ENCODE results near the gene HNRNPU.

The HNRNPU gene

DNA sequence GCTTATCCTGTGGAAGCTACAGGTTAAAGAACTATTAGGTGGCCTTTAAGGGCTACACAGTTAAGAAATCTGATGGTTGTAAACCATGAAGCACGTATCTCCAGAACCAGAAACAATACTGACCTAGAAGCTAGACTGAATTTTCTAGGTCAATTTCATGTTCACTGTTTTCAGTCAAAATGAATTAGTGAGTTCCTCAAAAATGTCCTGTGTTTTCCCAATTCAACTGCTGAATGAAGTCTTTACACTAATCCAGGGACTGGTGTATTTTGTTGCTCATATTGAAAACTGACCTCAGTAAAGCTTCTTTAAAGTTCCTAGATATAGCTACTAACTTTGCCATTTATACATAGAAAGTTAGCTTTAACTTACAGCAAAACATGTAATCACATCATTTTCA lies 6.0 kb downstream of the HNRNPU start:
- TF ChIP-seq, protein P1, sequence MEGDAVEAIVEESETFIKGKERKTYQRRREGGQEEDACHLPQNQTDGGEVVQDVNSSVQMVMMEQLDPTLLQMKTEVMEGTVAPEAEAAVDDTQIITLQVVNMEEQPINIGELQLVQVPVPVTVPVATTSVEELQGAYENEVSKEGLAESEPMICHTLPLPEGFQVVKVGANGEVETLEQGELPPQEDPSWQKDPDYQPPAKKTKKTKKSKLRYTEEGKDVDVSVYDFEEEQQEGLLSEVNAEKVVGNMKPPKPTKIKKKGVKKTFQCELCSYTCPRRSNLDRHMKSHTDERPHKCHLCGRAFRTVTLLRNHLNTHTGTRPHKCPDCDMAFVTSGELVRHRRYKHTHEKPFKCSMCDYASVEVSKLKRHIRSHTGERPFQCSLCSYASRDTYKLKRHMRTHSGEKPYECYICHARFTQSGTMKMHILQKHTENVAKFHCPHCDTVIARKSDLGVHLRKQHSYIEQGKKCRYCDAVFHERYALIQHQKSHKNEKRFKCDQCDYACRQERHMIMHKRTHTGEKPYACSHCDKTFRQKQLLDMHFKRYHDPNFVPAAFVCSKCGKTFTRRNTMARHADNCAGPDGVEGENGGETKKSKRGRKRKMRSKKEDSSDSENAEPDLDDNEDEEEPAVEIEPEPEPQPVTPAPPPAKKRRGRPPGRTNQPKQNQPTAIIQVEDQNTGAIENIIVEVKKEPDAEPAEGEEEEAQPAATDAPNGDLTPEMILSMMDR (IDR thresholded peaks at IDR 0.05; ENCODE audit: insufficient read depth, low read depth, low read length, missing control alignments), result no peak
- no peak for DNase-seq (ENCODE audit: low read depth)
- no peak overlapping the region for H3K4me3 ChIP-seq (ENCODE audit: low read length)

DNA sequence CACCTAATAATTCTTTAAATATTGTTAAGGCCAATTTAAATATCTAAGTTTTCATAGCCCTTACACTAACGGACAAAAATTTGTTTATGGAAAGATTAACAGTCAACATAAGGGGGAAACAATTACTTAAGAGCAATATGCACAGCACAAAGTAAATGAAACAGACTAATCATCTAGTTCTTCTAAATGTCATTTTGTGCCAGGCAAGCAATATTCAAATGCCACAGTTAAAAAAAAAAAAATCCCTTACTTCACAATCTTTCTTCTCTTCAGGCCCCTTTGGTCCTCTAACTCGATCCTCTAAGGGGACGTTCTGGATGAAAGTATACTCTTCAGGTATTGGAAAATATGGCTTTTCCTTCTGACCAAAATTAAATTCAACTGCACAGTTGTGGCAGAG lies 6.6 kb downstream of the HNRNPU start:
- no peak overlapping the region for H3K4me3 ChIP-seq (ENCODE audit: low read length)
- DNase-seq (ENCODE audit: low read depth), result no peak
- TF ChIP-seq, protein P1 (IDR thresholded peaks at IDR 0.05; ENCODE audit: insufficient read depth, low read depth, low read length, missing control alignments), result no peak

GRCh38 chr1:244854865-244855578 lies 9.3 kb downstream of the HNRNPU start:
- no peak overlapping the region for H3K4me3 ChIP-seq (ENCODE audit: low read length)
- no peak for DNase-seq (ENCODE audit: low read depth)
- TF ChIP-seq, protein P1 (IDR thresholded peaks at IDR 0.05; ENCODE audit: insufficient read depth, low read depth, low read length, missing control alignments), result no peak

- H3K4me3 ChIP-seq (ENCODE audit: low read length), result no peak overlapping the region
- TF ChIP-seq, protein P1 (IDR thresholded peaks at IDR 0.05; ENCODE audit: insufficient read depth, low read depth, low read length, missing control alignments), result no peak
- DNase-seq (ENCODE audit: low read depth), result no peak
Measured at GRCh38 chr1:244854166-244854565, 10.2 kb downstream of the HNRNPU start.

DNA sequence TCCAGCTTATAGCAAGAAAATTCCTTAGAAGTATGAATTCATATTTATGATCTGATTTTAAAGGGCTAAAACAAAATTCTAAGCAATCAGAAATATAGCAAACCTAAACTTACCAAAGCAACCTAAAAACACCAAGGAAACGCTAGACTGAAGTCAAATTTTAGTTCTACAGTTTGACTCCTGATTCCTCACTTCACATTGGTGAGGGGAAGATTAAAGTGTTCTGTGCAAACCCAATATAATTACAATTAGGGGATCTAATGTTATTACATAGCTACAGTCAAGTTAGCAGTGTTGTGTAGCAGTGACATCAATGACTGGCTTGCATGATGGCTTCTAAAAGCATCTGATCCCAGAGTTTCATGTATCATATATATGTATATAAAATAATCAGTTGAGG lies 11.6 kb downstream of the HNRNPU start:
- DNase-seq (ENCODE audit: low read depth), result no peak
- TF ChIP-seq, protein P1 (IDR thresholded peaks at IDR 0.05; ENCODE audit: insufficient read depth, low read depth, low read length, missing control alignments), result no peak
- H3K4me3 ChIP-seq (ENCODE audit: low read length), result no peak overlapping the region

GRCh38 chr1:244851546-244852231 lies 12.7 kb downstream of the HNRNPU start:
- TF ChIP-seq, protein P1 (IDR thresholded peaks at IDR 0.05; ENCODE audit: insufficient read depth, low read depth, low read length, missing control alignments), result no peak
- no peak overlapping the region for H3K4me3 ChIP-seq (ENCODE audit: low read length)
- DNase-seq (ENCODE audit: low read depth), result no peak

Measured in epithelial cell of esophagus (primary cell).